ENCODE results near the gene PCNX4.

- TF ChIP-seq, protein P1, sequence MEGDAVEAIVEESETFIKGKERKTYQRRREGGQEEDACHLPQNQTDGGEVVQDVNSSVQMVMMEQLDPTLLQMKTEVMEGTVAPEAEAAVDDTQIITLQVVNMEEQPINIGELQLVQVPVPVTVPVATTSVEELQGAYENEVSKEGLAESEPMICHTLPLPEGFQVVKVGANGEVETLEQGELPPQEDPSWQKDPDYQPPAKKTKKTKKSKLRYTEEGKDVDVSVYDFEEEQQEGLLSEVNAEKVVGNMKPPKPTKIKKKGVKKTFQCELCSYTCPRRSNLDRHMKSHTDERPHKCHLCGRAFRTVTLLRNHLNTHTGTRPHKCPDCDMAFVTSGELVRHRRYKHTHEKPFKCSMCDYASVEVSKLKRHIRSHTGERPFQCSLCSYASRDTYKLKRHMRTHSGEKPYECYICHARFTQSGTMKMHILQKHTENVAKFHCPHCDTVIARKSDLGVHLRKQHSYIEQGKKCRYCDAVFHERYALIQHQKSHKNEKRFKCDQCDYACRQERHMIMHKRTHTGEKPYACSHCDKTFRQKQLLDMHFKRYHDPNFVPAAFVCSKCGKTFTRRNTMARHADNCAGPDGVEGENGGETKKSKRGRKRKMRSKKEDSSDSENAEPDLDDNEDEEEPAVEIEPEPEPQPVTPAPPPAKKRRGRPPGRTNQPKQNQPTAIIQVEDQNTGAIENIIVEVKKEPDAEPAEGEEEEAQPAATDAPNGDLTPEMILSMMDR (IDR thresholded peaks at IDR 0.05) = no peak
- no peak for TF ChIP-seq POLR2A (IDR thresholded peaks at IDR 0.05)
- no peak for TF ChIP-seq EP300 (IDR thresholded peaks at IDR 0.05)
Observed at GRCh38 chr14:60163693-60164092, 72.0 kb downstream of the PCNX4 start.

All from ovary (tissue), 3 donors.